HepG2 (cell line): ENCODE measurements around the gene S100A11. TPM values are rescaled to one million over a fixed set of nuclear protein-coding genes. Genes with fewer than 3 reads are reported as not detected.

Source experiments
- ATAC-seq: fragments of 200-7000 bp; cut with Tn5 transposase; 3 replicates; pipeline ENCODE4 v1.9.1; 2020; ENCODE audit warnings: mild to moderate bottlenecking, moderate library complexity
- BruUV-seq: library from RNA; stranded (reverse); fragments of 400-500 nt; replicated peaks from 2 replicates; lab custom pipeline; 2021; lab: Mats Ljungman, UMichigan
- CTCF ChIA-PET: fragments of 300-600 bp; formaldehyde crosslinking; extraction: SDS; loops from one replicate; lab custom pipeline; 2021; ENCODE audit warnings: low total read pairs, inconsistent platforms, low intra/inter-chr PET ratio; lab: Yijun Ruan, JAX
- POLR2A ChIA-PET: fragments of 350-600 bp; sonication (Branson Sonifier 250); formaldehyde crosslinking; loops from one replicate; lab custom pipeline; 2020; ENCODE audit warnings: antibody characterized with exemption, inconsistent platforms; lab: Yijun Ruan, JAX
- DNase-seq: peaks from one replicate; pipeline ENCODE4 v3.0.0-alpha.2; 2015; ENCODE audit warnings: low spot score
- FAIRE-seq: peaks from 3 replicates; lab custom pipeline; 2011; peaks lifted over from hg19 to GRCh38; lab: Jason Lieb, UNC
- H2AFZ ChIP-seq: one replicate; pipeline ENCODE4 v1.6.1; 2011; ENCODE audit warnings: low read length, inconsistent platforms
- H3K27ac ChIP-seq: fragments of 300-600 bp; 3 replicates; pipeline ENCODE4 v1.8.0; 2011; ENCODE audit warnings: mixed run types, mild to moderate bottlenecking, mixed read lengths, low read length, inconsistent platforms; ENCODE audit not compliant: insufficient read depth; ENCODE audit errors: extremely low read length
- H3K27me3 ChIP-seq, 2 experiments: fragments of 200-600 bp in 1 of 2; 2 replicates in 1 of 2; 3 replicates in 1 of 2; pipeline versions ENCODE4 v1.6.0 to v1.8.0; 2011; ENCODE audit warnings: low read length in 2 of 2, mild to moderate bottlenecking in 2 of 2, moderate library complexity in 2 of 2, inconsistent platforms in 1 of 2; ENCODE audit not compliant: insufficient read depth in 2 of 2, control insufficient read depth in 1 of 2
- H3K36me3 ChIP-seq, 2 experiments: fragments of 200-600 bp in 1 of 2; replicated peaks in 1 of 2; 2 replicates in 1 of 2; 3 replicates in 1 of 2; pipeline versions ENCODE4 v1.5.1 to v1.8.0; 2011; ENCODE audit warnings: low read length in 2 of 2, inconsistent platforms in 1 of 2; ENCODE audit not compliant: insufficient read depth in 2 of 2, control insufficient read depth in 1 of 2
- H3K4me1 ChIP-seq: 2 replicates; pipeline ENCODE4 v1.5.1; 2012; ENCODE audit warnings: low read length, inconsistent platforms; ENCODE audit not compliant: insufficient read depth
- H3K4me2 ChIP-seq: 2 replicates; pipeline ENCODE4 v1.6.0; 2011; ENCODE audit warnings: low read depth, low read length, inconsistent platforms
- H3K4me3 ChIP-seq, 3 experiments: fragments of 200-600 bp in 1 of 3; sonication (generic), shearing (Covaris generic) in 1 of 3; replicated peaks in 1 of 3; 2 replicates each; pipeline ENCODE4 v1.5.1; 2011 to 2016; ENCODE audit warnings: low read length in 3 of 3, inconsistent platforms in 2 of 3, low read depth in 2 of 3, mild to moderate bottlenecking in 2 of 3, control low read depth in 1 of 3, mixed read lengths in 1 of 3; ENCODE audit not compliant: insufficient read depth in 1 of 3
- H3K79me2 ChIP-seq: one replicate; pipeline ENCODE4 v1.6.1; 2011; ENCODE audit warnings: low read length, inconsistent platforms; ENCODE audit not compliant: insufficient read depth
- H3K9ac ChIP-seq: 2 replicates; pipeline ENCODE4 v1.6.0; 2011; ENCODE audit warnings: mild to moderate bottlenecking, low read depth, low read length, inconsistent platforms; ENCODE audit not compliant: insufficient read depth
- H3K9me3 ChIP-seq: 2 replicates; pipeline ENCODE4 v1.5.1; 2012; ENCODE audit warnings: mild to moderate bottlenecking, low read length
- H4K20me1 ChIP-seq: 2 replicates; pipeline ENCODE4 v1.6.0; 2011; ENCODE audit warnings: inconsistent platforms, mild to moderate bottlenecking, low read length, moderate library complexity; ENCODE audit not compliant: insufficient read depth
- BRCA1 ChIP-seq: sonication (generic); formaldehyde crosslinking; IDR thresholded peaks from 2 replicates; pipeline ENCODE4 v1.4.0; 2020; ENCODE audit warnings: missing genetic modification reagents
- CEBPB ChIP-seq: IDR thresholded peaks from 2 replicates; pipeline ENCODE4 v1.6.1; 2011; ENCODE audit warnings: low read depth, low read length, improper control_type of control experiment, borderline replicate concordance
- HCFC1 ChIP-seq: fragments of 150-350 bp; IDR thresholded peaks from 2 replicates; pipeline ENCODE4 v1.6.1; 2014; ENCODE audit warnings: low read depth, low read length
- KDM6A ChIP-seq: IDR thresholded peaks from 2 replicates; pipeline ENCODE4 v1.6.1; 2016; ENCODE audit warnings: low read depth
- RNF2 ChIP-seq: fragments of 450-650 bp; conservative IDR thresholded peaks from 2 replicates; pipeline ENCODE4 v1.6.1; 2016; ENCODE audit warnings: low read depth
- SATB2 ChIP-seq: sonication (generic); formaldehyde crosslinking; IDR thresholded peaks from 2 replicates; pipeline ENCODE4 v1.5.0; 2020; ENCODE audit warnings: missing genetic modification reagents
- SIN3B ChIP-seq: fragments of 150-350 bp; IDR thresholded peaks from 2 replicates; pipeline ENCODE4 v1.6.1; 2014; ENCODE audit warnings: low read length
- SP4 ChIP-seq: sonication (generic); formaldehyde crosslinking; IDR thresholded peaks from 2 replicates; pipeline ENCODE4 v1.8.1; 2023; ENCODE audit warnings: mild to moderate bottlenecking, missing genetic modification reagents
- SPEN ChIP-seq: sonication (generic); formaldehyde crosslinking; IDR thresholded peaks from 2 replicates; pipeline ENCODE4 v1.5.1; 2020; ENCODE audit warnings: low read depth, mild to moderate bottlenecking, missing genetic modification reagents
- ZBTB7A ChIP-seq: sonication (generic); formaldehyde crosslinking; IDR thresholded peaks from 2 replicates; pipeline ENCODE4 v1.8.0; 2022; ENCODE audit warnings: mild to moderate bottlenecking, missing genetic modification reagents
- ZMYM3 ChIP-seq: sonication (generic); formaldehyde crosslinking; IDR thresholded peaks from 2 replicates; pipeline ENCODE4 v1.5.1; 2020; ENCODE audit warnings: mild to moderate bottlenecking, missing genetic modification reagents
- ZNF530 ChIP-seq: sonication (generic); formaldehyde crosslinking; IDR thresholded peaks from 2 replicates; pipeline ENCODE4 v1.5.0; 2020; ENCODE audit warnings: low read depth, mild to moderate bottlenecking, missing genetic modification reagents
- ZNF713 ChIP-seq: sonication (generic); formaldehyde crosslinking; IDR thresholded peaks from 2 replicates; pipeline ENCODE4 v1.4.0; 2020; ENCODE audit warnings: mild to moderate bottlenecking, missing genetic modification reagents
- WGBS: methylation state at CpG from one replicate; pipeline ENCODE4 v1.1.6; 2017; ENCODE audit warnings: low lambda C conversion rate; 5-methylcytosine and 5-hydroxymethylcytosine counted together
- in situ Hi-C: cut with HindIII; loops from 2 replicates; pipeline ENCODE4 v1.10.0; 2017; ENCODE audit warnings: low pct_unique_long_range_greater_than_20kb; ENCODE audit not compliant: extremely low pct_ligation_motif_present
- intact Hi-C: fragments of 100-400 bp; cut with micrococcal nuclease; formaldehyde crosslinking; loops from one replicate; pipeline ENCODE4 v1.10.0; 2022; ENCODE audit not compliant: unreplicated experiment
- polyA plus RNA-seq, 8 experiments: library from polyadenylated mRNA; depleted of rRNA in 3 of 8; stranded (reverse) in 7 of 8; unstranded in 1 of 8; fragments of >200 nt; fragmentation: Illumina TruSeq in 4 of 8; extraction: Trizol in 4 of 8; gene quantifications; 2 replicates each; pipeline versions ENCODE4 v1.2.1 to v1.2.3, GENCODE V29; 2011 to 2016; ENCODE audit warnings: low read depth in 4 of 8, missing spikeins in 1 of 8, mixed read lengths in 1 of 8; ENCODE audit not compliant: insufficient read depth in 1 of 8
- total RNA-seq, 5 experiments: library from RNA; depleted of rRNA; stranded (reverse); fragments of >200 nt; fragmentation: Illumina TruSeq; extraction: Trizol; gene quantifications; 2 replicates each; pipeline ENCODE4 v1.2.3, GENCODE V29; 2016; ENCODE audit warnings: low read depth in 1 of 5
- TF ChIP-seq, protein P1 (sequence below): sonication (generic); formaldehyde crosslinking; IDR thresholded peaks from 2 replicates; pipeline ENCODE4 v1.5.1; 2020; ENCODE audit warnings: missing genetic modification reagents, mild to moderate bottlenecking, borderline replicate concordance
- TF ChIP-seq, protein P2 (sequence below): sonication (generic); IDR thresholded peaks from 2 replicates; pipeline ENCODE4 v1.6.1; 2016; ENCODE audit warnings: low read depth, borderline replicate concordance

S100A11 gene
- total and polyA plus RNA-seq, 2 of the 13 experiments (the other 11 are each of a cell fraction or from before 2014, with no cell fraction given), result 6.6 to 34.4 TPM

- Histone ChIP-seq H3K4me2 (no peak overlapping the region), H3K9me3 (no peaks in the 10 kb centered on the region)
- TF ChIP-seq, protein P1, sequence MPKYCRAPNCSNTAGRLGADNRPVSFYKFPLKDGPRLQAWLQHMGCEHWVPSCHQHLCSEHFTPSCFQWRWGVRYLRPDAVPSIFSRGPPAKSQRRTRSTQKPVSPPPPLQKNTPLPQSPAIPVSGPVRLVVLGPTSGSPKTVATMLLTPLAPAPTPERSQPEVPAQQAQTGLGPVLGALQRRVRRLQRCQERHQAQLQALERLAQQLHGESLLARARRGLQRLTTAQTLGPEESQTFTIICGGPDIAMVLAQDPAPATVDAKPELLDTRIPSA, result no peak
- TF ChIP-seq KDM6A (CRISPR knock-in tag), result no peak
- no peak for TF ChIP-seq SP4
- TF ChIP-seq ZNF530 (CRISPR knock-in tag), result no peak
- TF ChIP-seq SIN3B, result no peak
- TF ChIP-seq SATB2 (CRISPR knock-in tag), result no peak
- TF ChIP-seq ZNF713 (CRISPR knock-in tag), result no peak
- TF ChIP-seq CEBPB, result no peak
- TF ChIP-seq ZMYM3 (CRISPR knock-in tag), result no peak
- TF ChIP-seq ZBTB7A (CRISPR knock-in tag), result no peak
- no peak for TF ChIP-seq HCFC1
- TF ChIP-seq, protein P2, sequence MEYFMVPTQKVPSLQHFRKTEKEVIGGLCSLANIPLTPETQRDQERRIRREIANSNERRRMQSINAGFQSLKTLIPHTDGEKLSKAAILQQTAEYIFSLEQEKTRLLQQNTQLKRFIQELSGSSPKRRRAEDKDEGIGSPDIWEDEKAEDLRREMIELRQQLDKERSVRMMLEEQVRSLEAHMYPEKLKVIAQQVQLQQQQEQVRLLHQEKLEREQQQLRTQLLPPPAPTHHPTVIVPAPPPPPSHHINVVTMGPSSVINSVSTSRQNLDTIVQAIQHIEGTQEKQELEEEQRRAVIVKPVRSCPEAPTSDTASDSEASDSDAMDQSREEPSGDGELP, result no peak
- TF ChIP-seq BRCA1 (CRISPR knock-in tag), result no peak
- no peak for TF ChIP-seq RNF2
- TF ChIP-seq SPEN (CRISPR knock-in tag), result no peak
- TF ChIP-seq, all 625 proteins: peak for 0
- FAIRE-seq (no peak), DNase-seq (no peak), ATAC-seq (no peak)
- in situ Hi-C loops (no loop called here), intact Hi-C loops (no loop called here)
- Histone ChIP-seq H2AFZ (no peak overlapping the region), H3K27me3 (peaks cover 1 to 23% of the 10 kb centered on the region in 2 experiments; a peak in 3 of 5 replicates), H3K9ac (no peak overlapping the region), H3K79me2 (no peaks in the 10 kb centered on the region), H3K36me3 (no peaks in the 10 kb centered on the region), H4K20me1 (no peaks in the 10 kb centered on the region), H3K4me1 (no peaks in the 10 kb centered on the region), H3K4me3 (no peak overlapping the region), H3K27ac (no peak overlapping the region)
- ChIA-PET CTCF (no interaction called here), POLR2A (no interaction called here)
- WGBS, result 59% methylated on average over 4 of the region's 4 CpGs
- BruUV-seq, result no TSS peak
These were observed 13.6 kb downstream of the S100A11 start for GRCh38 chr1:152023221-152023620.
